GM21619 (cell line): ENCODE data around the gene LHX3.
"Not testable (repeated sequence)": the region's sequence is repeated elsewhere in the genome, so short reads cannot be mapped to it uniquely, and the experiment has no call there.

ENCODE experiments used
- ATAC-seq: cut with Tn5 transposase; IDR thresholded peaks from one replicate; pipeline ENCODE4 v1.9.1; 2021; ENCODE audit not compliant: unreplicated experiment

Gene LHX3

DNA sequence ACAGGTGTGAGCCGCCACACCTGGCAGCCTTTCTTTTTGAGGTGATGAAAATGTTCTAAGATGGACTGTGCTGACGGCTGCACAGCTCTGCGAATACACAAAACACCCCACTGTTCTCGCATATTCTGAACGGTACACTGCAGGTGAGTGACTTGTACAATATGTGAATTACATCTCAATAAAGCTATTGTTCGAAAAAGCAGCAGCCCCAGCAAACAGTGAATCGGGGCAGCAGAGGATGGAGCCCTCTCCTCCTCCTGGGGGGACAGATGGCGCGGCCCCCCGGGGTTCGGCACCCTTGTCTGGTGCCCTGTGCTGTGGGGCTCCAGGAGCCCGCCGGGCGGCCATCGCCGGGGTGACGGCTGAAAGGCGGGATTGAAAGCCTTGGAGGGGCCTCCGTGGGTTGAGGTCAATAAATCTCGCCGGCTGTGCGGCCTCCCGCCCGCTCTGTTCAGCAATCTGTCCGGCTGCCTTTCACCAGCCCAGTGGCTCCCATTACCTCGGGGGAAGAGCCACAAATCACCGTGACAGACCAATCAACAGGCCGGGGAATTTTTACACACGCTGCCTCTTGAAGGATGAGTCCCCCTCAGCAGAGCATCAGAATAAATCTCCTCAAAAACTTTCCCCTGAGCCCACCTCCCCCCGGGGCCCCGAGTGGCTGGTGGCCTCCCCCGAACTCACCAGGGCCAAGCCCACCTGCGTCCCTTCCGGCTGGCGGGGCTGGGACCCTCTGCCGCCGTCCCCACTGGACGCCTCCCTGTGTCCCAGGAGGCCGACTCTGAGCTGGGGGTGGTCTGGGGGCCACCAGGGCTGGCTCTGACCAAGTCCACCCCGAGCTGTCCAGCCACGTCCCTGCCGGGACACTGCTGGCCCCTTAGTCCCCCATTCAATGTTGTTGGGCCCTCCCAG, 48.5 kb downstream of the LHX3 start:
- ATAC-seq, result no peak

DNA sequence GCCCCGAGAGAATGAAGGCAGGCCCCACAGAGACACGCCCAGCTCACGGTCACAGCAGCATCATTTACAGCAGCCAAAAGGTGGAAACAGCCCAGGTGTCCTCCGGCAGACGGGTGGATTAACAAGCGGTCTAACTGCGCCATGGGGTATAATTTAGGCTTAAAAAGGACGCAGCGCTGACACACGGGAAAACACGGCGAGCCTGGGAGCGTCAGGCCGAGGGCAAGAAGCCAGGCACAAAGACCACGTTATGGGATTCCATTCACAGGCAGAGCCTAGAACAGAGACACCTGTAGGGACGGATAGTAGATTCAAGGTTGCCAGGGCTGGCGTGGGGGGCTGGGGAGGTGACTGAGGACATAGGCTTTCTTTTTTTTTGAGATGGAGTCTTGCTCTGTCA, 49.4 kb downstream of the LHX3 start:
- no peak for ATAC-seq

GRCh38 chr9:136154943-136155342, 50.0 kb downstream of the LHX3 start:
- no peak for ATAC-seq

- no peak for ATAC-seq
Measured at GRCh38 chr9:136153381-136154065, 51.4 kb downstream of the LHX3 start.

- ATAC-seq, result no peak
Measured at GRCh38 chr9:136152931-136153330, 52.0 kb downstream of the LHX3 start.

GRCh38 chr9:136152543-136152866, 52.4 kb downstream of the LHX3 start:
- no peak for ATAC-seq

GRCh38 chr9:136151848-136152542, 52.9 kb downstream of the LHX3 start:
- ATAC-seq, result no peak

DNA sequence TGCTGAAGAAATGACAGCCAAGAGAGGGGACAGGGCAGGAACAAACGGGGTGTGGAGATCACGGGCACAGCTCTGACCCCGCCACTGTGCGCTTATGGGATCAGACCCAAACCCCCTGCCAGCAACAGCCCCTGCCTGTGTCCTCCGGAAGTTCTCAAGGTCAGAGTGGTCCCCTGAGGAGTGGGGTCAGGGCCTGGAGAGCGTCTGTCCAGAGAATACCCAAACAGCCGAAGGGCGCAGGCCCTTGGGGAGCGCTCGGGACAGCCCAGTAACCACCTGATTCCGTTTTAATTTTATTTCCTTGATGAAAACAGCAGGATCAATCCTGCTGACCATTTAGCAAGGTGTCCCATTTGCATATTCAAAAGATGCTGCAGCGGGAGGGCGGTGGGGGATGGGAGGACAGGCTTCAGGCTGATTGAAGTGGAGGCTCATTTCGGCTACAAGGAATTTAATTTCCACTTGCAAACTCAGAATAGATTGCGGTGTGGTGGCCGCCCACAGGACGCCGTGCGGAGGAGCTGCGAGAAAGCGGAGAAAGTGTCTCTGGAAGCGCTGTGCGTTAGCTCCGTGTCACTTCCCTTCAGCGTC, 53.6 kb downstream of the LHX3 start:
- ATAC-seq, result no peak

DNA sequence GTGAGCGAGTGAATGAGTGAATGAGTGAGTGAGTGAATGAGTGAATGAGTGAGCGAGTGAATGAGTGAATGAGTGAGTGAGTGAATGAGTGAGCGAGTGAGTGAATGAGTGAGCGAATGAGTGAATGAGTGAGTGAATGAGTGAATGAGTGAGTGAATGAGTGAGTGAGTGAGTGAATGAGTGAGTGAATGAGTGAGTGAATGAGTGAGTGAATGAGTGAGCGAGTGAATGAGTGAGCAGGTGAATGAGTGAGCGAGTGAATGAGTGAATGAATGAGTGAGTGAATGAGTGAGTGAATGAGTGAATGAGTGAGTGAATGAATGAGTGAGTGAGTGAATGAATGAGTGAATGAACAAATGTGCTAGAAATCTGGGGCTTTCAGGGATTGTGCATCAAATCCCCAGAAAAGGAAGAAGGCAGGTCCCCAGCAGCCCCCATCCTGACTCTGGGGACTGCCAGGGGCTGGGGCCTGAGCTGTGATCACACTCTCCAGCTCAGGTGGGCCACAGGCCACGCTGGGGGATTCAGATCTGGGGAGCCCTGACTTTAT, 54.2 kb downstream of the LHX3 start:
- ATAC-seq, result not testable (repeated sequence)

DNA sequence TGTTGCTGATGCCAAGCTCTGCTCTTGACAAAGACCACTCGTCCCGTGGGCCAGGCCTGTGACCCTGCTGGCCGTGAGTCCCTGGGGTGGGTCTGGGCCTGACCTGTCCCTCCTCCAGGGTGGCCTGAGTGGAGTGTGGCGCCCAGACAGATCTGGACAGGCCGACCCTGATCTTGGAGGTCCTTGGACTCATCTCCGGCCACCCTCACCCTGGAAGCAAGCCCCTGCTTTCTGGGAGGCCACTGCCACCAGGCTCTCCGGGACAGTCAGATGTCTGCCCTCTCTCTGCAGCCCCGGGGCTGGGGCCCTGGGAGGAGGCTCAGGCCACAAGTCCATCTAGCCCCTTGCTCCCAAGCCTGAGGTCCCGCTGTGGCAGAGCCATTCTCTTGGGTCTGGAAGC, 55.1 kb downstream of the LHX3 start:
- no peak for ATAC-seq

GRCh38 chr9:136149337-136149736, 55.6 kb downstream of the LHX3 start:
- no peak for ATAC-seq

GRCh38 chr9:136148766-136149165, 56.2 kb downstream of the LHX3 start:
- no peak for ATAC-seq

- no peak for ATAC-seq
Measured at GRCh38 chr9:136147890-136148714, 56.8 kb downstream of the LHX3 start.

- ATAC-seq, result no peak
Measured at GRCh38 chr9:136147038-136147889, 57.7 kb downstream of the LHX3 start.
